HG03469 (cell line): Measurements from ENCODE around the gene CENPU.

Experiments
- ATAC-seq: cut with Tn5 transposase; IDR thresholded peaks from one replicate; pipeline ENCODE4 v1.9.1; 2021; ENCODE audit warnings: mild to moderate bottlenecking, moderate library complexity, moderate number of reproducible peaks; ENCODE audit not compliant: unreplicated experiment

Gene CENPU

DNA sequence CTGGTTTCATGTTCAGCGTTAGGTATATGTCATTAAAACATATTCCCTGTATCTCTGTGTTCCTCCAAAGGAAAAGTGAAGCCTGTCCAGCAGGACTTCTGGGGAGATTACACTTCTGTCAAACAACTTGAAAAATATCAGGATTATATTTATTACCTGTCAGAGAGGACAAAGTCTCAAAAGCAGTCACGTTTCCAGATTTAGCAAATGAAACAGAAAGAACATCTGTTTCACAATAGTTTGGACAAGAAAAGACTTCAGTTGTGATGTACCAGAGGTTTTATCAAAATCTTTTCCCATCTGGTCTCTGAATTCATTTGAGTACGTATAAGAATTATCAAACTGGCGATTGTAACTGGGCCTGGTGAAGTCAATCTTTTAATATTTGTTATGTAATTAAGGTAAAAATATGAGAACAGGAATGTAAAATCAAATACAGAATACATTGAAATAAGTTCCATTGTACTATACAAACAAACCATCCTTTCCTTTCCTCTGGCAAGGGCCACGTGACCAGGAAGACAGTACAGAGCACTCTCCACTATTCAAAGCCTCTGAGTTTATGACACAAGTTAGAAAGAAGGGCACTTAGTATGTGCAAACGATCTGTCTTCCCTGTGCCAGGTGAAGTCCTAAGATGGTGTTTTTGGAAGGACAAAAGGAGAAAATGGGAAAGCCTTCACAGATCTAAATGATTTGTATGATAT is 87.8 kb downstream of the CENPU start:
- no peak for ATAC-seq

DNA sequence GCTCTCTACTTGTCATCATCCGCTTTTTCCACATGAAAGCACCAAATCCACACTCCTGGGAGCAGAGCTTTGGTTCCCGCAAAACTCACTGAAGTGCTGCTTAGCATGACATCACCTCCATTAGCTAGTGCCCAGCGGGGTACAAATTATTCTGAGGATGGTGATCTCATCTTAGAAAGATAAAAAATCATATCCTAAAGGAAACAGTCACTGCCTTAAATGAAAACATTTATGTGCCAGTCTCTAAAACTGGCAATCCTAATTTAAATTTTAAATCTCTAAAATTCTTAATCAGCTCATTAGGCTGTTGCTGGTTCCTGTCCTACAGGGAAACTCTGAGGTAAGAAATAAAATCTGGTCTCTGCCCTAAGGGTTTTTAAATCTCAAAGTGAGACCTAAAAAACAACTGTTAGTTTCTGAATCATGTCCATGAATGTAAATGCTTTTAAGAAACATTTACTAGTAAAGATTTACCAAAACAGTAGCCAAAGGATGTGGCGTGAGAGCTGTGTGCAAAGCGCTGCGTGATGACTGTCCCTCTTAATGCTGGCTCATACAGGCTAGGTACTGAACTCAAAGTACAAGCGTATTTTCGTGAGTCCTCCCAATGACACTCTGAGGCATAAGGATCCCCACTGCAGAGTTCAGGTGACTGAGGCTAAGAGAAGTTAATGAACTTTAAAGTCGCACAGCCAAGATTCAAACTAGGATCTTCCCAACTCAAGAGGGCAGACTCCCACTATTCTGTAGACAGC is 89.2 kb downstream of the CENPU start:
- no peak for ATAC-seq
